Heart left ventricle (tissue), 16 donors: Measurements from ENCODE around the gene HAGHL. TPM values are rescaled to one million over a fixed set of nuclear protein-coding genes. Genes with fewer than 3 reads are reported as not detected.

Source experiments
- ATAC-seq, 4 donors: fragments of 200-7000 bp; cut with Tn5 transposase; one replicate each; pipeline ENCODE4 v1.9.1; 2020 to 2022; ENCODE audit warnings: moderate library complexity in 4 of 4, mild to moderate bottlenecking in 3 of 4, moderate number of reproducible peaks in 1 of 4
- DNase-seq, 5 donors: peaks; one replicate each; pipeline ENCODE4 v3.0.0-alpha.2; 2020
- H3K27ac ChIP-seq, 12 donors: fragments of 200-600 bp; sonication (generic) in 4 of 12; one replicate each; pipeline versions ENCODE4 v1.5.0 to v1.8.0; 2016 to 2022; ENCODE audit warnings: mild to moderate bottlenecking in 2 of 12
- H3K27me3 ChIP-seq, 9 donors: fragments of 200-600 bp; sonication (generic) in 2 of 9; one replicate each; pipeline versions ENCODE4 v1.5.1 to v1.8.0; 2016 to 2022; ENCODE audit warnings: mild to moderate bottlenecking in 3 of 9
- H3K36me3 ChIP-seq, 9 donors: fragments of 200-600 bp; sonication (generic) in 2 of 9; one replicate each; pipeline versions ENCODE4 v1.5.0 to v1.8.0; 2018 to 2022; ENCODE audit warnings: mild to moderate bottlenecking in 2 of 9
- H3K4me1 ChIP-seq, 12 donors: fragments of 200-600 bp; sonication (generic) in 4 of 12; one replicate each; pipeline versions ENCODE4 v1.5.0 to v1.8.0; 2016 to 2022; ENCODE audit warnings: mild to moderate bottlenecking in 3 of 12
- H3K4me3 ChIP-seq, 12 donors: fragments of 200-600 bp; sonication (generic) in 4 of 12; one replicate each; pipeline versions ENCODE4 v1.5.0 to v1.8.0; 2017 to 2022; ENCODE audit warnings: mild to moderate bottlenecking in 9 of 12, moderate library complexity in 4 of 12
- H3K9me3 ChIP-seq, 12 donors: fragments of 200-600 bp; sonication (generic) in 4 of 12; one replicate each; pipeline versions ENCODE4 v1.5.0 to v1.8.0; 2016 to 2022; ENCODE audit warnings: mild to moderate bottlenecking in 1 of 12
- POLR2A ChIP-seq, 2 donors: fragments of 450-650 bp; IDR thresholded peaks; one replicate each; pipeline ENCODE4 v1.6.1; 2017; ENCODE audit warnings: antibody characterized with exemption in 2 of 2, mild to moderate bottlenecking in 2 of 2, moderate library complexity in 2 of 2
- WGBS, 4 donors: extraction: QIAGEN DNeasy Blood & Tissue Kit in 2 of 4; methylation state at CpG; one replicate each; pipeline versions ENCODE4 v1.1.5 to v1.1.7; 2013 to 2018; 5-methylcytosine and 5-hydroxymethylcytosine counted together
- intact Hi-C, 10 donors: fragments of 100-400 bp; cut with DNase I; formaldehyde crosslinking; loops; one replicate each; pipeline versions ENCODE4 v1.11.1 to v1.14.2; 2022
- polyA plus RNA-seq, 2 donors: library from polyadenylated mRNA; stranded (reverse); fragments of 200-250 nt; gene quantifications; one replicate each; pipeline ENCODE4 v1.2.3, GENCODE V29; 2013
- total RNA-seq, 9 donors: library from RNA; depleted of rRNA in 2 of 9; stranded (reverse); fragments of >200 nt in 2 of 9; fragmentation: NEBNext Ultra II Directional in 3 of 9; extraction: Animal tissue kit (Norgen Biotek cat#: 25700) in 3 of 9; gene quantifications; one replicate each; pipeline versions ENCODE4 v1.1.0 to v1.2.4, GENCODE V29; 2016 to 2023
- TF ChIP-seq, protein P1 (sequence below), 12 donors: fragments of 200-600 bp; sonication (generic) in 4 of 12; IDR thresholded peaks; one replicate each; pipeline versions ENCODE4 v1.5.0 to v1.8.0; 2018 to 2022; ENCODE audit warnings: antibody characterized with exemption in 12 of 12, mild to moderate bottlenecking in 5 of 12
- donor health status: ischemic (EF 13 %, LVEDD 7.1; RV severe dilation, severe dysfunction).
- donor health status: healthy with polysubstance abuse.
- donor health status: DM: no; HTN: yes; CAD: no.
- donor health status: DM: no; HTN: no; CAD: no.
- donor health status: ischemic (EF 25% LVEDD 6.9; RV normal size, moderate dysfunction).
- donor health status: ischemic (EF 25% LVEDD 5.7; RV mildly dilated, moderate dysfunction).
- donor health status: healthy.
- donor health status: DM: yes; HTN: yes; CAD: no.
- donor health status: ischemic (EF 35%, LVEDD 5.7; RV mildly dilated, moderate dysfunction).
- donor health status: nonischemic (EF 11% LVEDD 7.7; RV severe dilation, severe dysfunction).
- donor health status: DM: yes; HTN: yes; CAD: no.
- donor health status: PGD.
- donor health status: ischemic (EF 29% LVEDD 5.4; RV normal size, mild dysfunction).
- donor health status: nonischemic (EF 23%, LVEDD 6.1; RV moderate dilation, normal function).

HAGHL gene
- total and polyA plus RNA-seq, 11 donors = 5.0 to 44.2 (median 11.9) TPM

DNA sequence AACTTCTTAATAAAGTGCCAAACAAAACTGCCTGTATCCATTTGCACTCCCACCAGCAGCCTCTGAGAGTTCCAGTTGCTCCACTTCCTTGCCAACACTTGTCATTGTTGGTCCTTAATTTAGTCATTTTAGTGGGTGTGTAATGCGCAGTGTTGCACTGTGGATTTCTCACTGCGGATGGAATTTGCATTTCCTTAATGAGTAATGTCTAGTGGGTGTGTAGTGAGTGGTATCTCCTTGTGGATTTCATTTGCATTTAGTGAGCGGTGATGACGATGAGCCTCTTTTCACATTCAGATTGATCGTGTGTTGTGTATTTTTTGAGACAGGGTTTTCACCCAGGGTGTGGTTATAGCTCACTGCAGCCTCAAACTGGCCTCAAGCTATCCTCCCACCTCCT, 29.5 kb downstream of the HAGHL start:
- H3K27ac ChIP-seq = no peak overlapping the region
- WGBS, 4 donors = 90 to 93% (median 91%) methylated on average over 5 of the region's 5 CpGs
- no peaks in the 10 kb centered on the region for H3K9me3 ChIP-seq
- intact Hi-C loops = no loop called here
- ATAC-seq = no peak
- H3K4me3 ChIP-seq = no peak overlapping the region
- peaks cover 0 to 16% (median 0%) of the 10 kb centered on the region in 12 donors for H3K4me1 ChIP-seq
- no peak for DNase-seq
- no peak for TF ChIP-seq POLR2A (IDR thresholded peaks at IDR 0.05)
- TF ChIP-seq, protein P1, sequence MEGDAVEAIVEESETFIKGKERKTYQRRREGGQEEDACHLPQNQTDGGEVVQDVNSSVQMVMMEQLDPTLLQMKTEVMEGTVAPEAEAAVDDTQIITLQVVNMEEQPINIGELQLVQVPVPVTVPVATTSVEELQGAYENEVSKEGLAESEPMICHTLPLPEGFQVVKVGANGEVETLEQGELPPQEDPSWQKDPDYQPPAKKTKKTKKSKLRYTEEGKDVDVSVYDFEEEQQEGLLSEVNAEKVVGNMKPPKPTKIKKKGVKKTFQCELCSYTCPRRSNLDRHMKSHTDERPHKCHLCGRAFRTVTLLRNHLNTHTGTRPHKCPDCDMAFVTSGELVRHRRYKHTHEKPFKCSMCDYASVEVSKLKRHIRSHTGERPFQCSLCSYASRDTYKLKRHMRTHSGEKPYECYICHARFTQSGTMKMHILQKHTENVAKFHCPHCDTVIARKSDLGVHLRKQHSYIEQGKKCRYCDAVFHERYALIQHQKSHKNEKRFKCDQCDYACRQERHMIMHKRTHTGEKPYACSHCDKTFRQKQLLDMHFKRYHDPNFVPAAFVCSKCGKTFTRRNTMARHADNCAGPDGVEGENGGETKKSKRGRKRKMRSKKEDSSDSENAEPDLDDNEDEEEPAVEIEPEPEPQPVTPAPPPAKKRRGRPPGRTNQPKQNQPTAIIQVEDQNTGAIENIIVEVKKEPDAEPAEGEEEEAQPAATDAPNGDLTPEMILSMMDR (IDR thresholded peaks at IDR 0.05) = no peak
- H3K36me3 ChIP-seq = no peaks in the 10 kb centered on the region
- H3K27me3 ChIP-seq = peaks cover 0 to 13% (median 0%) of the 10 kb centered on the region in 9 donors

DNA sequence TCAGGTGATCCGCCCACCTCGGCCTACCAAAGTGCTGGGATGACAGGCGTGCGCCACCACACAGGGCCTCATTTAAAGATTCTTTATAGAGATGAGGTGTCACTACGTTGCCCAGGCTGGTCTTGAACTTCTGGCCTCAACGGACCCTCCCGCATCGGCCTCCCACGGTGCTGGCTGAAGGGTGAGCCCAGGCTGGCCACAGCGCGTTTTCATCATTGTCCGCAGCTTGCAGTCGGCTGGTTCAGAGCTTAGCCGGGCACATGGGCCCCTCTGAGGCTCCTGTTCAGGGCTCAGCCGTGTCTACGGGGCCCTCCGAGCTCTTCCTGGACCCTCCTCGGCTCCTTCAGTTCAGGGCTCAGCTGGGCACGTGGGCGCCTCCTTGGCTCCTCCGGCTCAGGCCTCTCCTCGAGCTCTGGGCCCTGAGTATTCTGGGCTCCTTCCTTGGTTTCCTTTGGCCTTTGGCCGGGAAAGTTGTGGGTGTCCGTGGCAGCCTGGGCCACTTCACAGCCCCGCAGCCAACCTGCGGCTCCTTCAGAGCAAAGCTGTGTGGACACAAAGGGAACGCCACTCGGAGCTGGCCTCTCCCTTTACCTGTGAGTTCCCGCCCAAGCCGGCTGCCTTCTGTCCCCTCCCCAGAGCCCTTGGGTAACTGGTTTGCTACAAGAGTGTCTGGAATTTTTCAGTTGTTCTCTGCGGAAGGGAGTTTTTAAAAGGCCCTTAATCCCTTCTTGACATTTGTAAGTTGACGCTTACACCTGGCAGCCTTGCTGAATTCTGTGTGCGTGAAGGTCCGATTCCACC, 32.4 kb downstream of the HAGHL start:
- no peak overlapping the region for H3K27ac ChIP-seq
- intact Hi-C loops = no loop called here
- no peak overlapping the region for H3K4me3 ChIP-seq
- H3K9me3 ChIP-seq = no peaks in the 10 kb centered on the region
- no peaks in the 10 kb centered on the region for H3K36me3 ChIP-seq
- peaks cover 0 to 15% (median 0%) of the 10 kb centered on the region in 9 donors for H3K27me3 ChIP-seq
- peaks cover 0 to 12% (median 0%) of the 10 kb centered on the region in 12 donors for H3K4me1 ChIP-seq
- 80 to 87% (median 84%) methylated on average over 34 of the region's 34 CpGs for WGBS, 4 donors
- peak in 1 of 5 donors; percentile 5 for DNase-seq
- ATAC-seq = no peak
- TF ChIP-seq, protein P1 (IDR thresholded peaks at IDR 0.05) = no peak
- no peak for TF ChIP-seq POLR2A (IDR thresholded peaks at IDR 0.05)

DNA sequence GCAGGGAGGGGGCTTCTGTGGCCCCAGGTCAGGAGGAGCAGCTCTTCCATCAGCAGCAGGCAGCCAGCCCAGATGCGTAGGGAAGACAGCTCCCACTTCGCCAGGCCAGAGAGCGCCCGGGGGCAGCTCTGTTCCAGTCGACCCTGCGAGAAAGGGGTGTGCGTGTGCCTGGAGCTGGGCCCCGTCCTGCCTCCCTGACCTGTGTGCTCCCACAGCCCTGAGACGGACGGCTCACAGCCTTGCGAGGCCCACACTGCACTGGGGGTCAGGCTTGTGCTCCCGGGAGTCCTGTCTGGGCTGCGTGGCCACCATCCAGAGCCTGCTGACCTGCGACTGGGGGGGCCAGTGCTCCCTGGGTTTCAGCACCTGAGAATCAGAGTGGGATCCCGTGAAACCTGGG, 33.2 kb downstream of the HAGHL start:
- TF ChIP-seq POLR2A (IDR thresholded peaks at IDR 0.05) = no peak
- TF ChIP-seq, protein P1 (IDR thresholded peaks at IDR 0.05) = no peak
- DNase-seq = no peak
- peaks cover 0 to 15% (median 0%) of the 10 kb centered on the region in 9 donors for H3K27me3 ChIP-seq
- no peak for ATAC-seq
- WGBS, 4 donors = 62 to 80% (median 68%) methylated on average over 9 to 15 of the region's 15 CpGs
- no peak overlapping the region for H3K27ac ChIP-seq
- intact Hi-C loops = no loop called here
- no peak overlapping the region for H3K4me3 ChIP-seq
- no peaks in the 10 kb centered on the region for H3K36me3 ChIP-seq
- no peaks in the 10 kb centered on the region for H3K9me3 ChIP-seq
- peaks cover 0 to 6% (median 0%) of the 10 kb centered on the region in 12 donors for H3K4me1 ChIP-seq

DNA sequence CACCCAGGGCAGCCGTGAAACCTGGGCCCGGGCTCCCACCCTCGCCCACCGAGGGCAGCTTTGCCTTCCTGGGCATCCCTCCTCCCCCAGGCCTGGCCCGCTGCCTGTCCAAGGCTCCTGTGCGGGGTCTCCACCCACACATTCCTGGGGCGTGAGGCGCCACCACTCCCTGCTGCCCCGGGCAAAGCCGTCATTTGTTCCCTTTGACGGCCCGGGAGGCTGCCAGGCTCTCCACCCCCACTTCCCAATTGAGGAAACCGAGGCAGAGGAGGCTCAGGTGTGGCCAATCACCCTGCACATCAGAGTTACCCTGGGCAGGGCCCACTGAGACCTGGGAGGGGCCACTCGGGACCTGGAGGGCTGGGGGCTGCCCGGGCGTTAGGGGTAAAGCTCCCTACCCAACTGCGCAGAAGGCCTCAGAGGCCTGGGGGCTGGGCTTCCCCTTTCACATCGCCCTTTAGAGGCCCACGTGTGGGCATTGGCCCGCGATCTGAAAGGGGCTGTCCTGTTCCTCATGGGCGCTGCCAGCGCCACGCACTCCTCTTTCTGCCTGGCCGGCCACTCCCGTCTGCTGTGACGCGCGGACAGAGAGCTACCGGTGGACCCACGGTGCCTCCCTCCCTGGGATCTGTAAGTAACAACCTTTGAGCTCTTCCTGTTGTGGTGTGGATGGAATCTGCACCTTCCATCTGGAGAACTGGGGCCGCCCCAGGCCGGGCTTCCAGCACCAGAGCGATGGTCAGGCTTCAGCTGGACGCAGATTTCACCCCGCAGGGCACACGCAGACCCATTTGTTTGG, 33.8 kb downstream of the HAGHL start, which contains the start of gene MSLN:
MSLN (plus strand) TSS at position 190 of the 799 bp plus-strand sequence. CDS start 1,947 bp downstream, outside the sequence.
- no peak for TF ChIP-seq POLR2A (IDR thresholded peaks at IDR 0.05)
- TF ChIP-seq, protein P1 (IDR thresholded peaks at IDR 0.05) = no peak
- intact Hi-C loops = no loop called here
- Histone ChIP-seq H3K4me3 (no peak within 1 kb of the TSS), H3K9me3 (no peaks in the 10 kb centered on the region), H3K36me3 (no peaks in the 10 kb centered on the region), H3K27me3 (peaks cover 0 to 20% (median 0%) of the 10 kb centered on the region in 9 donors), H3K4me1 (peaks cover 0 to 4% (median 0%) of the 10 kb centered on the region in 12 donors), H3K27ac (no peak within 1 kb of the TSS)
- DNase-seq (peak in 1 of 5 donors; percentile 6), ATAC-seq (no peak)
- 73 to 78% (median 76%) methylated on average over 32 to 37 of the region's 37 CpGs for WGBS, 4 donors
